SK-N-SH (cell line): ENCODE data around the gene CHID1. TPM values are rescaled to one million over a fixed set of nuclear protein-coding genes. Genes with fewer than 3 reads are reported as not detected.

ENCODE experiments used
- CTCF ChIA-PET: fragments of 300-600, 350-600 bp; formaldehyde crosslinking; extraction: SDS; loops from one replicate; lab custom pipeline; 2021; lab: Yijun Ruan, JAX
- POLR2A ChIA-PET: fragments of 350-600 bp; sonication (Branson Sonifier 250); formaldehyde crosslinking; extraction: SDS; loops from one replicate; lab custom pipeline; 2020; ENCODE audit warnings: antibody characterized with exemption, inconsistent platforms; lab: Yijun Ruan, JAX
- DNase-seq: peaks from one replicate; pipeline ENCODE4 v3.0.0; 2012
- H2AFZ ChIP-seq: fragments of 200-600 bp; sonication (generic); 2 replicates; pipeline ENCODE4 v1.8.1; 2016; ENCODE audit warnings: antibody characterized with exemption, mild to moderate bottlenecking, low read depth
- H3F3A ChIP-seq: fragments of 200-600 bp; sonication (generic); replicated peaks from 2 replicates; pipeline ENCODE3; 2016; ENCODE audit warnings: antibody characterized with exemption, mild to moderate bottlenecking; ENCODE audit not compliant: insufficient read depth
- H3K27ac ChIP-seq, 2 experiments: fragments of 200-500 bp in 1 of 2; fragments of 200-600 bp in 1 of 2; sonication (Bioruptor generic) in 1 of 2; sonication (generic), shearing (Covaris generic) in 1 of 2; 2 replicates each; pipeline versions ENCODE4 v1.5.1 to v1.6.1; 2014 to 2016; ENCODE audit warnings: low read depth in 2 of 2, inconsistent platforms in 1 of 2, low read length in 1 of 2, mild to moderate bottlenecking in 1 of 2, mixed read lengths in 1 of 2
- H3K27me3 ChIP-seq: fragments of 200-600 bp; sonication (generic), shearing (Covaris generic); 2 replicates; pipeline ENCODE4 v1.6.1; 2016; ENCODE audit warnings: mixed run types; ENCODE audit not compliant: insufficient read depth
- H3K36me3 ChIP-seq, 2 experiments: fragments of 200-500 bp in 1 of 2; fragments of 200-600 bp in 1 of 2; sonication (Bioruptor generic) in 1 of 2; sonication (generic) in 1 of 2; replicated peaks in 1 of 2; 2 replicates each; pipeline versions ENCODE3 to v1.5.1; 2014 to 2016; ENCODE audit warnings: low read length in 1 of 2, mild to moderate bottlenecking in 1 of 2; ENCODE audit not compliant: insufficient read depth in 2 of 2, control insufficient read depth in 1 of 2
- H3K4me1 ChIP-seq, 2 experiments: fragments of 200-500 bp in 1 of 2; fragments of 200-600 bp in 1 of 2; sonication (Bioruptor generic) in 1 of 2; sonication (generic), shearing (Covaris generic) in 1 of 2; 2 replicates each; pipeline versions ENCODE4 v1.5.1 to v1.6.1; 2014 to 2016; ENCODE audit warnings: low read depth in 1 of 2, low read length in 1 of 2, mixed run types in 1 of 2; ENCODE audit not compliant: insufficient read depth in 2 of 2, control insufficient read depth in 1 of 2
- H3K4me2 ChIP-seq: fragments of 200-600 bp; sonication (generic), shearing (Covaris generic); 2 replicates; pipeline ENCODE4 v1.6.1; 2017; ENCODE audit warnings: mixed run types
- H3K4me3 ChIP-seq, 2 experiments: fragments of 200-500 bp in 1 of 2; fragments of 200-600 bp in 1 of 2; sonication (Bioruptor generic) in 1 of 2; sonication (generic), shearing (Covaris generic) in 1 of 2; 2 replicates each; pipeline versions ENCODE4 v1.5.1 to v1.8.1; 2014 to 2016; ENCODE audit warnings: low read depth in 2 of 2, inconsistent platforms in 1 of 2, low read length in 1 of 2, mild to moderate bottlenecking in 1 of 2, mixed read lengths in 1 of 2, moderate library complexity in 1 of 2
- H3K79me2 ChIP-seq: fragments of 200-600 bp; sonication (generic); 2 replicates; pipeline ENCODE4 v1.8.1; 2017; ENCODE audit warnings: mild to moderate bottlenecking; ENCODE audit not compliant: insufficient read depth
- H3K9ac ChIP-seq: fragments of 200-600 bp; sonication (generic); 2 replicates; pipeline ENCODE4 v1.6.1; 2017; ENCODE audit warnings: mixed run types
- H3K9me2 ChIP-seq: fragments of 200-600 bp; sonication (generic); 2 replicates; pipeline ENCODE4 v1.6.1; 2017; ENCODE audit warnings: mixed run types
- H3K9me3 ChIP-seq: fragments of 200-600 bp; sonication (generic); 2 replicates; pipeline ENCODE4 v1.6.1; 2017; ENCODE audit warnings: mixed run types, mild to moderate bottlenecking, moderate library complexity
- H4K20me1 ChIP-seq: fragments of 200-600 bp; sonication (generic); 2 replicates; pipeline ENCODE4 v1.6.1; 2017; ENCODE audit warnings: mild to moderate bottlenecking, mixed run types; ENCODE audit not compliant: insufficient read depth
- CTCF ChIP-seq: fragments of 200-600 bp; sonication (generic); IDR thresholded peaks from 2 replicates; pipeline ENCODE4 v1.6.1; 2017; ENCODE audit warnings: antibody characterized with exemption, mild to moderate bottlenecking, moderate library complexity
- EP300 ChIP-seq, 2 experiments: IDR thresholded peaks; 2 replicates each; pipeline versions ENCODE4 v1.4.0 to v1.6.1; 2012; ENCODE audit warnings: borderline replicate concordance in 1 of 2, low read depth in 1 of 2, low read length in 1 of 2
- GATA2 ChIP-seq: sonication (generic); formaldehyde crosslinking; IDR thresholded peaks from 2 replicates; pipeline ENCODE4 v1.5.0; 2020; ENCODE audit warnings: mild to moderate bottlenecking, missing genetic modification reagents
- JUND ChIP-seq: IDR thresholded peaks from 2 replicates; pipeline ENCODE4 v1.4.0; 2012
- MXI1 ChIP-seq: IDR thresholded peaks from 2 replicates; pipeline ENCODE4 v1.6.1; 2012; ENCODE audit warnings: mild to moderate bottlenecking, low read depth, low read length, improper control_type of control experiment
- NFIC ChIP-seq: IDR thresholded peaks from 2 replicates; pipeline ENCODE4 v1.4.0; 2012; ENCODE audit warnings: borderline replicate concordance
- RAD21 ChIP-seq: IDR thresholded peaks from 2 replicates; pipeline ENCODE4 v1.6.1; 2012; ENCODE audit warnings: mild to moderate bottlenecking, low read length
- SIN3A ChIP-seq: IDR thresholded peaks from 2 replicates; pipeline ENCODE4 v1.6.1; 2012; ENCODE audit warnings: low read depth, mild to moderate bottlenecking, low read length, moderate library complexity, borderline replicate concordance
- SMC3 ChIP-seq: IDR thresholded peaks from 2 replicates; pipeline ENCODE4 v1.6.1; 2012; ENCODE audit warnings: low read depth, low read length, improper control_type of control experiment
- TAF1 ChIP-seq: IDR thresholded peaks from 2 replicates; pipeline ENCODE4 v1.6.1; 2012; ENCODE audit warnings: low read depth, mild to moderate bottlenecking, low read length, moderate library complexity, borderline replicate concordance
- TEAD4 ChIP-seq: IDR thresholded peaks from 2 replicates; pipeline ENCODE4 v1.4.0; 2012; ENCODE audit warnings: mild to moderate bottlenecking, borderline replicate concordance; ENCODE audit not compliant: insufficient read depth
- YY1 ChIP-seq: IDR thresholded peaks from 2 replicates; pipeline ENCODE4 v1.4.0; 2012; ENCODE audit warnings: low read depth, mild to moderate bottlenecking
- ZBTB33 ChIP-seq: IDR thresholded peaks from 2 replicates; pipeline ENCODE4 v1.4.0; 2012; ENCODE audit warnings: low read depth, borderline replicate concordance
- WGBS: methylation state at CpG from one replicate; pipeline ENCODE4 v1.1.6; 2017; ENCODE audit warnings: low lambda C conversion rate; 5-methylcytosine and 5-hydroxymethylcytosine counted together
- polyA plus RNA-seq, 3 experiments: library from polyadenylated mRNA; depleted of rRNA; stranded (reverse); fragments of >200 nt; gene quantifications; 2 replicates each; pipeline ENCODE4 v1.2.3, GENCODE V29; 2012

Gene CHID1
- polyA plus RNA-seq, 1 of the 3 experiments (the other 2 are of a cell fraction): 231 TPM

- TF ChIP-seq SMC3 (no peak), MXI1 (no peak), YY1 (no peak), ZBTB33 (no peak), GATA2 (CRISPR knock-in tag) (no peak), TEAD4 (no peak), CTCF (no peak), JUND (no peak)
Measured at GRCh38 chr11:869399-870126, 41.0 kb downstream of the CHID1 start (continued).

GRCh38 chr11:868802-869201, 41.8 kb downstream of the CHID1 start:
- Histone ChIP-seq H4K20me1 (peaks cover 10% of the 10 kb centered on the region; the same call in 1 of the 2 replicates), H3K9me3 (no peaks in the 10 kb centered on the region), H2AFZ (no peak overlapping the region), H3K9ac (no peak overlapping the region), H3K4me1 (peaks cover 0 to 2% of the 10 kb centered on the region in 2 experiments; a peak in 1 of 4 replicates), H3K4me2 (no peak overlapping the region), H3K9me2 (no peaks in the 10 kb centered on the region), H3F3A (peaks cover 3% of the 10 kb centered on the region), H3K79me2 (no peaks in the 10 kb centered on the region), H3K4me3 (no peak overlapping the region), H3K27me3 (no peaks in the 10 kb centered on the region), H3K27ac (no peak overlapping the region), H3K36me3 (peaks cover 0 to 20% of the 10 kb centered on the region in 2 experiments)
- 97% methylated on average over 6 of the region's 12 CpGs for WGBS
- ChIA-PET CTCF (no interaction called here), POLR2A (no interaction called here)
- DNase-seq: no peak
- no peak for TF ChIP-seq EP300 (IDR thresholded peaks at IDR 0.05; ENCODE audit: borderline replicate concordance in 1 of 2, low read depth in 1 of 2, low read length in 1 of 2)
- no peak for TF ChIP-seq SIN3A
- TF ChIP-seq TAF1: no peak
- TF ChIP-seq NFIC: no peak
- TF ChIP-seq RAD21: no peak
